MG63 (cell line): ENCODE results near the gene TNPO3. TPM values are rescaled to one million over a fixed set of nuclear protein-coding genes. Genes with fewer than 3 reads are reported as not detected.

Experiments
- DNase-seq: peaks from one replicate; pipeline ENCODE4 v3.0.0-alpha.2; 2020
- H3K27me3 ChIP-seq: fragments of 250-450 bp; sonication (Bioruptor Pico); 2 replicates; pipeline ENCODE4 v1.5.1; 2020; ENCODE audit warnings: mild to moderate bottlenecking, moderate library complexity
- H3K36me3 ChIP-seq: fragments of 250-450 bp; sonication (Bioruptor Pico); 2 replicates; pipeline ENCODE4 v1.5.1; 2020; ENCODE audit warnings: mild to moderate bottlenecking, moderate library complexity
- H3K4me3 ChIP-seq: fragments of 250-450 bp; sonication (Bioruptor Pico); 2 replicates; pipeline ENCODE4 v1.5.1; 2020; ENCODE audit warnings: mild to moderate bottlenecking, moderate library complexity
- H3K9me3 ChIP-seq: fragments of 250-450 bp; sonication (Bioruptor Pico); 2 replicates; pipeline ENCODE4 v1.5.1; 2020; ENCODE audit warnings: mild to moderate bottlenecking, moderate library complexity
- total RNA-seq: library from RNA; depleted of rRNA; stranded (reverse); fragments of >200 nt; shearing (Covaris generic); gene quantifications from 2 replicates; pipeline ENCODE4 v1.2.3, GENCODE V29; 2014; ENCODE audit warnings: low replicate concordance; rRNA removed

TNPO3 gene
- 23.9 and 24.5 TPM in 2 replicates for total RNA-seq

GRCh38 chr7:129054438-129055293 lies at the start of gene TNPO3:
TSS of gene TNPO3 (minus strand) at chr7:129055111. CDS start at chr7:129054770, 341 bp downstream.
- DNase-seq = peak; percentile 90
- Histone ChIP-seq H3K36me3 (peaks cover 6% of the 10 kb centered on the region; the same call in 1 of the 2 replicates), H3K4me3 (peak within 1 kb of the TSS; percentile 93), H3K9me3 (no peaks in the 10 kb centered on the region), H3K27me3 (no peaks in the 10 kb centered on the region)

GRCh38 chr7:129103561-129104324 lies 48.8 kb upstream of the TNPO3 start:
- Histone ChIP-seq H3K4me3 (no peak overlapping the region), H3K27me3 (no peaks in the 10 kb centered on the region), H3K36me3 (no peaks in the 10 kb centered on the region), H3K9me3 (no peaks in the 10 kb centered on the region)
- DNase-seq = no peak

- DNase-seq = no peak
- Histone ChIP-seq H3K9me3 (no peaks in the 10 kb centered on the region), H3K4me3 (no peak overlapping the region), H3K36me3 (no peaks in the 10 kb centered on the region), H3K27me3 (no peaks in the 10 kb centered on the region)
Measured at GRCh38 chr7:129101746-129102145, 46.8 kb upstream of the TNPO3 start.

- no peaks in the 10 kb centered on the region for H3K36me3 ChIP-seq
- DNase-seq = no peak
- H3K4me3 ChIP-seq = no peak overlapping the region
- H3K27me3 ChIP-seq = no peaks in the 10 kb centered on the region
- H3K9me3 ChIP-seq = no peaks in the 10 kb centered on the region
Measured at GRCh38 chr7:129100827-129101166, 45.9 kb upstream of the TNPO3 start.

GRCh38 chr7:129098409-129099084 lies 43.6 kb upstream of the TNPO3 start:
- Histone ChIP-seq H3K36me3 (no peaks in the 10 kb centered on the region), H3K4me3 (no peak overlapping the region), H3K9me3 (no peaks in the 10 kb centered on the region), H3K27me3 (no peaks in the 10 kb centered on the region)
- DNase-seq = no peak

- DNase-seq = no peak
- Histone ChIP-seq H3K4me3 (no peak overlapping the region), H3K27me3 (no peaks in the 10 kb centered on the region), H3K36me3 (no peaks in the 10 kb centered on the region), H3K9me3 (no peaks in the 10 kb centered on the region)
Measured at GRCh38 chr7:129095258-129095657, 40.3 kb upstream of the TNPO3 start.

- H3K9me3 ChIP-seq = no peaks in the 10 kb centered on the region
- no peak overlapping the region for H3K4me3 ChIP-seq
- H3K27me3 ChIP-seq = no peaks in the 10 kb centered on the region
- no peaks in the 10 kb centered on the region for H3K36me3 ChIP-seq
- DNase-seq = no peak
Measured at GRCh38 chr7:129094501-129094900, 39.6 kb upstream of the TNPO3 start.

- H3K36me3 ChIP-seq = no peaks in the 10 kb centered on the region
- DNase-seq = no peak
- H3K9me3 ChIP-seq = no peaks in the 10 kb centered on the region
- H3K4me3 ChIP-seq = no peak overlapping the region
- no peaks in the 10 kb centered on the region for H3K27me3 ChIP-seq
Measured at GRCh38 chr7:129093867-129094456, 39.1 kb upstream of the TNPO3 start.

- Histone ChIP-seq H3K36me3 (no peaks in the 10 kb centered on the region), H3K4me3 (no peak overlapping the region), H3K9me3 (no peaks in the 10 kb centered on the region), H3K27me3 (no peaks in the 10 kb centered on the region)
- peak; percentile 50 for DNase-seq
Measured at GRCh38 chr7:129091484-129092002, 36.6 kb upstream of the TNPO3 start.

GRCh38 chr7:129090300-129090907 lies 35.5 kb upstream of the TNPO3 start:
- Histone ChIP-seq H3K36me3 (no peaks in the 10 kb centered on the region), H3K4me3 (no peak overlapping the region), H3K27me3 (no peaks in the 10 kb centered on the region), H3K9me3 (no peaks in the 10 kb centered on the region)
- DNase-seq = no peak

- no peaks in the 10 kb centered on the region for H3K9me3 ChIP-seq
- no peaks in the 10 kb centered on the region for H3K27me3 ChIP-seq
- no peaks in the 10 kb centered on the region for H3K36me3 ChIP-seq
- peak; percentile 28 for DNase-seq
- H3K4me3 ChIP-seq = no peak overlapping the region
Measured at GRCh38 chr7:129089521-129090212, 34.8 kb upstream of the TNPO3 start.

- no peaks in the 10 kb centered on the region for H3K27me3 ChIP-seq
- no peak for DNase-seq
- H3K4me3 ChIP-seq = no peak overlapping the region
- no peaks in the 10 kb centered on the region for H3K36me3 ChIP-seq
- H3K9me3 ChIP-seq = no peaks in the 10 kb centered on the region
Measured at GRCh38 chr7:129084801-129085551, 30.1 kb upstream of the TNPO3 start.

GRCh38 chr7:129083525-129083924 lies 28.6 kb upstream of the TNPO3 start:
- Histone ChIP-seq H3K9me3 (no peaks in the 10 kb centered on the region), H3K27me3 (no peaks in the 10 kb centered on the region), H3K4me3 (no peak overlapping the region), H3K36me3 (no peaks in the 10 kb centered on the region)
- no peak for DNase-seq

- H3K4me3 ChIP-seq = no peak overlapping the region
- H3K36me3 ChIP-seq = no peaks in the 10 kb centered on the region
- no peaks in the 10 kb centered on the region for H3K27me3 ChIP-seq
- no peaks in the 10 kb centered on the region for H3K9me3 ChIP-seq
- DNase-seq = no peak
Measured at GRCh38 chr7:129078455-129078854, 23.5 kb upstream of the TNPO3 start.

- H3K9me3 ChIP-seq = no peaks in the 10 kb centered on the region
Measured at GRCh38 chr7:129076886-129077285, 22.0 kb upstream of the TNPO3 start.

More at GRCh38 chr7:129076886-129077285, 22.0 kb upstream of the TNPO3 start:
- Histone ChIP-seq H3K36me3 (no peaks in the 10 kb centered on the region), H3K27me3 (no peaks in the 10 kb centered on the region), H3K4me3 (no peak overlapping the region)
- DNase-seq = no peak
